GM19035 (cell line): Measurements from ENCODE around the gene MAP4K4.

ENCODE experiments used
- ATAC-seq: cut with Tn5 transposase; IDR thresholded peaks from one replicate; pipeline ENCODE4 v1.9.1; 2021; ENCODE audit not compliant: unreplicated experiment

MAP4K4 gene

GRCh38 chr2:101697124-101698013 is at the start of gene MAP4K4:
Gene MAP4K4 (plus strand): TSS chr2:101697707. CDS start chr2:101698081, 374 bp downstream.
- peak; percentile 59 for ATAC-seq

DNA sequence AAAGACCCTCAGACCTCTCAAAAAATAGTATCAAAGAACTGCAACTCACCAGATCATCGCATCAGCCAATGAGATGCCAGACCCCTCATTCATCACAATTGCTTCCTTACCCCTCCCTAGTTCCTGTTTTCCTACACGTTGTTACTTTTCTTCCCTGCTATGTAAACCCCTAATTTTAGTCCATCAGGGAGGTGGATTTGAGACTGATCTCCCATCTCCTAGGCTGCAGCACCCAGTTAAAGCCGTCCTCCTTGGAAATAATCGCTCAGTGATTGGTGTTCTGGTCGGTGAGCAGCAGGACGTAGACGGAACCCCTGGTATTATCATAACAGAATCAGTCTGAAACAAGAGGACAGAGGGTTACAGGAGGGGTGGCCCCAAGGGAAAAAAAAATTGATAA is 44.0 kb upstream of the MAP4K4 start:
- no peak for ATAC-seq

DNA sequence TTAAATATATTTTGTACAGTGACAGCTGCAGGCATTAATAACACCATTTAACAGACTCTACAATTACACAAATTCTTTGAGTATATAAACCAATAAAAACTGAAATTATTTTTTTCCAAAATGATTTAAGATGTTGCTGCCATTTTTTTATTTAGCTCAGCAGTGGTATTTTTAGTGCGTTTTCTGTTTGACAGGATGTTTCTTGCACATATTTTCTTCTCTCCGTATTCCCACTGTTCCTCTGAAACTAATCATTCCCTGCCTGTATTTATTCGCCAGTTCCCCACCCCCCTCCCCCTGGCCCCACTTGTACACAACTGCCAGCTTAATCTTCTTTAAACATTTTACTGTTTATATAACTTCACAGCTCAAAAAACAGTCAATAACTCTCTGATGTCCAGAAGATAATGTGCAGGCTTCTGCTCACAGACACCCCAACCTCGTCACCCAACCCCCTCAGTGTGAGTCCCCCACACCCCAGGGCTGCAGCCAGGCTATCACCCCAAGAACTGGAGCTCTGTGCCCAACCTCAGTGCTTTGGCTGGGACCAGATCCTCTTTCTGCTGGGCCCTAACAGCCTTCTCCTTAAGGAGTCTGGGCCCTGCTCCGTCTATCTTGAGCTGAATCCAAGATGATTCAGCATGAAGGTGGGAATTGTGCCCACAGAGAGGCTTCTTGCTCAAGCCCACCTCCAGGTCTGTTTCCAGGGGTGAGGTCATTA is 41.6 kb upstream of the MAP4K4 start:
- ATAC-seq, result no peak

DNA sequence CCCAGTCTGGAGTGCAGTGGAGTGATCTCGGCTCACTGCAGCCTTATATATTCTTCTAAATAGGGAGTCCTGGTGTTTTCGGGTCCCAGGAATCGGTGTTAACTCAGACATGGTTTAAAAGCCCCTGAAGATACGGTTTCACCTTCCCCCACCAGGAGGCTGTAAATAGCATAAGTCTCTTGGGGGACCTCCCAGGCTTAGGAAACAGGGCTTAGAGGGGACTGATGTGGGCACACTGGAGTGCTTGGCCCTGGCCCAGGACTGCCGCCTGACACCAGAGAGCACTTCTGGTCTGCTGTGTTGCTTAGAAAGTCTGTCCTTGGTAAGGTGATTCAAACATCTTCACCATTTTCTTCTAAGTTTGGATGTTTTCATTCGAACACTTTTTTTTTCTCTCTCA is 39.7 kb upstream of the MAP4K4 start:
- ATAC-seq, result no peak

- no peak for ATAC-seq
These were observed 39.1 kb upstream of the MAP4K4 start for GRCh38 chr2:101658387-101658786.

DNA sequence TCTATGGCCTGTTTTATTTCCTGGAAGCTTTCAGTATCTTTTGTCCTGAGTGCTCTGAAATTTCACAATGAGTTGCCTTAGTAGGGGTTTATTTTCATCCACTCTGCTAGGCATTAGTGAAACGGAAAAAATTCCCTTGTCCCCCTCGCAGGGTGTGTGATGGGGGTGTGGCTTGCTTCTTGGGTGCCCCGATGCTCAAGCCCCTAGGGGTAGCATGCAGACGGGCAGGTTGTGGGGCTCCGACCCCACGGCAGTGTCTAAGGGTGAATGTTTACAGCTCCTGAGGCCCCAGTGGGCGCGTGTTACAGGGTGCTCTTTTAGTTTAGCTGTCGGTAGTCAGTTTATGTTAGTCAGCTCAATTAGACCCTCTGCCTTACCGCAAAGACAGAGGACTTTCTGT is 32.2 kb upstream of the MAP4K4 start:
- ATAC-seq, result no peak

DNA sequence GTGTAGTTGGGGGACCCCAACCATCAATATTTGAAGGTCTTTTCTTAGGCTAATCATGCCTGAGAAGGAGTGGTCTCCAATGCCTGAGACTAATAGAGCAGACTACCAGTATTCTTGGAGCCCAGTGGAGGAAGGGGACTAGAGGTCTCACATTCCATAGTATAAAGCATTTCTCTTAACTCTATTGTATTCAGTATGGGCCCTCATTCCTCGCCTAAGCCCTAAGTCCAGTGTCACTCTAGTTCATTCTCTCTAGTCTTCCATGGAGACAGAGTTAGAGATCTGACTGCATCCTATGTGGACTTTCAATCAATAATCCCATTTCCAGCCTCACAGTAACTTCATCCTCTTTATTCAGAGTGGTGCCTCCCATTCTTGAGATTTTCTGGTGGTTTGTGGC is 29.7 kb upstream of the MAP4K4 start:
- no peak for ATAC-seq

DNA sequence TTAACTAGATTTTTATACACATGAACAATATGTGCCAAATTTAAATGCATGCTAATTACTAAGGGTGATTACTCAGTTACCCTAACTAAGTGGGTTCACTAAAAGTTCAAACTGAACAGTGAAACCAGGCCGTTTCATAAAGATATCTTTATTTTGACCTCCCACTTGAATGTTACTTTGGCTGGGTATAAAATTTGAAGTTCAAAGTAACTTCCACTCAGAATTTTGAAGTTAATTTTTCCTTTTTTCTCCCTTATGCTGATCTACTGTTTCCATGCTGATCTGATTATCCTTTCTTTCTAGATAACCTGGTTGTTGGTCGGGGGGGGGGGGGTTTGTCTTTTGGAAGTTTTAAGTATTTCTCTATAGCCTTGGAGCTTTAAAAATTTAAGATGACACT is 25.5 kb upstream of the MAP4K4 start:
- ATAC-seq, result no peak

DNA sequence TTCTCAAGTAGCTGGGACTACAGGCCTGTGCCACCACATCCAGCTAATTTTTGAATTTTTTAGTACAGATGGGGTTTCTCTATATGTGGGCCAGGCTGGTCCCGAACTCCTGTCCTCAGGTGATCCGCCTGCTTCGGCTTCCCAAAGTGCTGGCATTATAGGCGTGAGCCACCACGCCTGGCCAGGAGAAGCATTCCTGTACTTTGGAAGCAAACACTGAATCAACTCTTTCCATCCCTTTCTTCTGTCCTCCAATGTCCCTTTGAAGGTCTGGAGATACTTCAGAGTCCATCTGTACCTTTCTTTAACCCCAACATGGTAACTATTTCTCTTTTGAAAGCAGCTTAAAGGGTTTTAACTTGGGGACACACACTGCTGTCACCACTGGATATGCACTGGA is 23.6 kb upstream of the MAP4K4 start:
- ATAC-seq, result no peak

GRCh38 chr2:101675512-101675911 is 22.0 kb upstream of the MAP4K4 start:
- ATAC-seq, result no peak

GRCh38 chr2:101676674-101677073 is 20.8 kb upstream of the MAP4K4 start:
- no peak for ATAC-seq

GRCh38 chr2:101677658-101678057 is 19.8 kb upstream of the MAP4K4 start:
- ATAC-seq, result no peak

GRCh38 chr2:101678379-101678778 is 19.1 kb upstream of the MAP4K4 start:
- ATAC-seq, result no peak

- no peak for ATAC-seq
These were observed 18.3 kb upstream of the MAP4K4 start for GRCh38 chr2:101679037-101679726.

DNA sequence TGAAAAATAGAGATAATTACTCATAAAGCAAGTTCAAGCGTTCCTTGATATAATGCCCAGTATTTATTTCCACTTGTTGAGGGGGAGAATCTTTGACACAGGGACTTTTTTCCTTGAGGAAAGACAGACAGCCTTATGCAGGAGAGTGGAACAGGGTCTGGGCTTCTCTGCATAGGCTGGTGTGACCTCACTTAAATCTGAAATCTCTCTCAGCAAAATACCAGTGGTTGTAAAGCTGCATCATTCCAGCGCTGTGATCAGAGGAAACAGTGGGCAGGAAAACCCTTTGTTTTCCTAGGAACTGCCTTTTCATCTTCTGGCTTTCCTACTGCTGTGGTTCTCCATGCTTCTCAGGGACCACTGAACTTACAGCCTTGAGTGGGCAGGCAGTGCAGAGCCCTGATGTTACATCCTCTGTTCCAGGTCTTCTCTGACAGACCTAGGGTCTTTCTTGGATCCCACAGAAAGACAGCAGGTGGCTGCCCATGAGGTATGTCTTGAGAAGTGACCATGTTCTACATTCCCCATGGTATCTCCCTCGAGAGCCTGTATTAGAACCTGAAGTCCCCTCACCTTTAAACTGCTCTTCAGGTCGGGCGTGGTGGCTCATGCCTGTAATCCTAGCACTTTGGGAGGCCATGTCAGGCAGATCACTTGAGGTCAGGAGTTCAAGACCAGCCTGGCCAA is 17.6 kb upstream of the MAP4K4 start:
- ATAC-seq, result no peak

- ATAC-seq, result no peak
These were observed 15.2 kb upstream of the MAP4K4 start for GRCh38 chr2:101682311-101682710.

DNA sequence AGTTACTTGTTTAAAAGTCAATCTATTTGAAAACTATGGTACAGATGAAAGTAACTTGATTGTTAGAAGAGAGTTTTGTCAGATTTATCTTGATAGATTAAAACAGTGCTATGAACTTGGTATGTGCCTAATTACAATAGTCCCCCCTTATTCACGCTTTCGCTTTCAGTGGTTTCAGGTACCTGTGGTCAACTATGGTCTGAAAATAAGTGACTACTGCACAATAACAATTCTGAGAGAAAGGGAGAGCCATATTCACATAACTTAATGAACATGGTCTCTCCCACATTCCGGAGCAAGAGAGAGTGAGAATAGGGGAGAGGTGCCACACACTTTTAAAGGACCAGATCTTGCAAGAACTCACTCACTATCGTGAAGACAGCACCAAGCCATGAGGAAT is 13.2 kb upstream of the MAP4K4 start:
- no peak for ATAC-seq

DNA sequence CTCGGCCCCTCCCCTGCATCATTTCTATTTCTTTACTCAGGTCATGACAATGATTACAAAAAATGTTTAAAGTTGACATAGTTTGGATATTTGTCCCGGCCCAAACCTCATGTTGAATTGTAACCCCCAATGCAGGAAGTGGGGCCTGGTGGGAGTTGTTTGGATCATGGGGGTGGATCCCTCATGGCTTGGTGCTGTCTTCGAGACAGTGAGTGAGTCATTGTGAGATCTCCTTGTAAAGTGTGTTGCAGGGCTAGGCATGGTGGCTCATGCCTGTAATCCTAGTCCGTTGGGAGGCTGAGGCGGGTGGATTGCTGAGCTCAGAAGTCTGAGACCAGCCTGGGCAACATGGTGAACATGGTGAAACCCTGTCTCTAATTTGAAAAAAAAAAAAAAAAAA is 9.2 kb upstream of the MAP4K4 start:
- no peak for ATAC-seq

DNA sequence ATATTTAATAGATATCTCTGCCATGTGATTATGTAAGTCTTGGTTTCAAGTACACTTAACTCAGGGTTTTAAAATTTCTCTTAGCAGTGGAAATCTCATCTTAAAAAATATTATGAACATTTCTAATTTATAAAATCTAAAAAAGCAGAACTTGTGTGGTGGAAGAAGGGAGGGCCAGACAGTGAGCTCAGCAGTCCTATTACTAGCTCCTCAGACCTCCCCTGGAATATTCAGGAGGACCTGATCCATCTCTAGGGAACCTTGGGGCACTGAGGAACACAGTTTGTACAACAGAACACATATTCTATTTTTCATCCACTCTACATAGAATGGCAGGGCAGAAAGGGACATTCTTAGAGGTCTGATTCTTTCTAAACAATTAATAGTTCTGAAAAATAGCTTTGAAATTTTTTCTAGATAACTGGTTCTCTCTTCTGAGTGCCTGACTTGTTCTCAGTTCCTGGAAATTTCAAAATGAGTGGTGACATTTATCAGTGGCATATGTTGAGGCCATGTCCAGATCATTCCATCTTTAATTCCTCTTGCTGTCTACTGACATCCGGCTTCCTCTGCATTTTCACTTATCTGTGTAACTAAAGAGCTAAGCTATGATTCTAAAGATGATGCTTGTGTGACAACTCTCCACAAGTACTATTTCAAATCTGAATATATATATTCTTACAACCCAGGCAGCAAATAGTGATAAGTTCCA is 8.2 kb upstream of the MAP4K4 start:
- ATAC-seq, result no peak

DNA sequence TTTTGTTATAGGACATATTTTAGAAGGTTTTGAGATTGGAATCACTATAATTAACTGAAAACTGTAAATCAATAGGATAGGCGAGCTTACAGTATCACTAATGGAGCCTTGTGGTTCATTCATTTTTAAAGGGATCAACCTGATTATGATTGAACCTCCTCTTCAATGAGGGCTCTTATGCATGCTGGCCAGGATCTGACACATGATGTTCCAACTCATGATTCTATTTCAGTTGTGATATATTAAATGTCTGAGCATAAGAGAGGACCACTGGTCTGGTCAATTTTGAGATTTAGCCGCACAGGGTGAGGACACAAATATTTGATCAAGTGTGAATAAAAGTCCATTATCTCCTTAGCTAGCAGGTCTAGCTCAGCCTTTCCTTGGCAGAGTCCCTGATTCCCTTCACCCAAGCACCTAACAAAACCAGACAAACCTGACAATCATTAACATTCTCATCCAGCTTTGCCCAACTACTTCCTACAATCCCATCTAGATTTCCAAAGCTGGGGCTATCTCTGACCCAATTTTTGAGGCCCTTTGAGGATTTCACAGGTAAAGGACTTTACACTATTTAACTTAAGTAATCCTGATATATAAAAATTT is 6.9 kb upstream of the MAP4K4 start:
- no peak for ATAC-seq
